RWPE1 (cell line): ENCODE data around the gene NKIRAS2.

Experiments used
- CTCF ChIA-PET: fragments of 350-600 bp; sonication (Branson Sonifier 250); formaldehyde crosslinking; extraction: SDS; loops from one replicate; lab custom pipeline; 2021; lab: Yijun Ruan, JAX
- POLR2A ChIA-PET: fragments of 400-600 bp; formaldehyde crosslinking; extraction: SDS; loops from one replicate; lab custom pipeline; 2020; ENCODE audit warnings: antibody characterized with exemption; ENCODE audit not compliant: low non-redundant PET; lab: Yijun Ruan, JAX
- DNase-seq: peaks from one replicate; pipeline ENCODE4 v3.0.0; 2012; ENCODE audit warnings: low spot score
- H3K27ac ChIP-seq: fragments of 450-650 bp; 2 replicates; pipeline ENCODE4 v1.5.1; 2017
- CTCF ChIP-seq: fragments of 450-650 bp; conservative IDR thresholded peaks from 2 replicates; pipeline ENCODE4 v1.5.1; 2017; ENCODE audit warnings: low read depth, mild to moderate bottlenecking

NKIRAS2 gene

GRCh38 chr17:42071810-42072209 is 51.9 kb downstream of the NKIRAS2 start:
- no peak for DNase-seq
- POLR2A ChIA-PET, result no interaction called here
- H3K27ac ChIP-seq, result no peak overlapping the region
- no peak for TF ChIP-seq CTCF
- CTCF ChIA-PET, result interaction anchor here (0.6 kb wide), 1 partner anchor 64 kb away, joined by 3 read pairs; no protein-coding TSS in a partner anchor

DNA sequence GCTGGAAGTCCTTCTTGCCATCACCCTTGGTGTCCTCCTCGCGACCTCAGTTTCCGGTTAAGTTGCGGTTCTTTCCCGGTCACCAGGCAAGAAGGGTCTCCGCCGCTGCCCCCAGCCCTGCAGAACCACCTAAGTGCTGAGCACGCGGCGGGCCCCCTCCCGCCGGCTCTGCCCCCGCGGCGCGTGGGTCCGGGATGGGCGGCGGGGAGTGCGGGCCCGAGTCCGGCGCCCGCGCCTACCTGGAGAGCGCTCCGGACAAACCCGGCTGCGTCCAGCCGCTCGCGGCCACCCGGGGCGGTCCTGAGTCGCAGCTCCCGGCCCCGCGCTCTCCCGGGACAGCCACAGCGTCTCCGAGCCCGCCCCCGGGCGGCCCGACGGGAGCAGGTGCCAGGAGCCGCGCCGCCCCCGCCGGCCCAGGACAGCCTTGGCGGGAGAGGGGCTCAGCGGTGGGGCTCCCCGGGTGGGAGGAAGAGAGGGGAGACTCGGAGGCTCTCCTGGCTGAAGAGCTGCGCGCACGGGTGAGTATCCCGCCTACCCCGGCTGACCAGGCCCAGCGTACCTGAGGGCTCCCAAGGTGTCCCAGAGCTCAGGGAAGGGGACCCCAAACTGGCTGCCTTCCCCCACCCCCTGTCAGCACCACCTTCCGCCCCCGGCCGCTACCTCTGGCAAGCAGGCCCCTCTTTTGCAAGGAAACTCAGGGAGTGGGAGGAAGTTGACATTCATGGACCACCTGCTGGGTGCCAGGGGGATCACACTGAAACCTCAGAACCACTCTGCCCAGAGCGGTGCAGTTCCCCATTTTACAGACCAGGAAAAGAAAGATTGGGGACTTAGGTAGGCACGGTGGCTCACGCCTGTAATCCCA is 52.7 kb downstream of the NKIRAS2 start:
- TF ChIP-seq CTCF, result no peak
- ChIA-PET CTCF (interaction anchor here (0.6 to 0.7 kb wide), 2 partner anchors 35 to 53 kb away, joined by 3 to 5 read pairs; partner anchors contain the start of gene NKIRAS2), POLR2A (no interaction called here)
- H3K27ac ChIP-seq, result no peak overlapping the region
- no peak for DNase-seq
